Naive thymus-derived CD4-positive, alpha-beta T cell (primary cell): ENCODE results near the gene PTGFRN. TPM values are rescaled to one million over a fixed set of nuclear protein-coding genes. Genes with fewer than 3 reads are reported as not detected.

ENCODE experiments used
- ATAC-seq: fragments of 150-1000 bp; cut with Tn5 transposase; 2 replicates; pipeline ENCODE4 v1.10.0; 2021; ENCODE audit warnings: mild to moderate bottlenecking, moderate library complexity
- CTCF ChIA-PET: fragments of 350-600 bp; sonication (Branson Sonifier 250); formaldehyde crosslinking; loops from one replicate; lab custom pipeline; 2021; ENCODE audit warnings: antibody characterized with exemption; lab: Charles Lee
- POLR2A ChIA-PET: fragments of 350-600 bp; sonication (Branson Sonifier 250); formaldehyde crosslinking; loops from one replicate; lab custom pipeline; 2021; ENCODE audit warnings: antibody characterized with exemption, inconsistent platforms; lab: Charles Lee
- DNase-seq, 9 donors: peaks; one replicate each; pipeline versions ENCODE4 v3.0.0 to v3.0.0-alpha.2; 2020 to 2022; ENCODE audit warnings: mixed read lengths in 1 of 9
- H3K27ac ChIP-seq: one replicate; pipeline ENCODE4 v1.7.0; 2013; ENCODE audit warnings: mild to moderate bottlenecking, low read depth, low read length, moderate library complexity
- H3K27me3 ChIP-seq, 2 donors: one replicate each; pipeline ENCODE4 v1.7.0; 2013; ENCODE audit warnings: low read length in 2 of 2, mild to moderate bottlenecking in 2 of 2, moderate library complexity in 2 of 2; ENCODE audit not compliant: control insufficient read depth in 2 of 2, insufficient read depth in 2 of 2
- H3K36me3 ChIP-seq, 3 experiments: 1 replicate in 2 of 3; 2 replicates in 1 of 3; pipeline ENCODE4 v1.7.0; 2013; ENCODE audit warnings: low read length in 3 of 3, mild to moderate bottlenecking in 3 of 3, moderate library complexity in 1 of 3; ENCODE audit not compliant: insufficient read depth in 3 of 3, control insufficient read depth in 2 of 3
- H3K4me1 ChIP-seq, 2 donors: one replicate each; pipeline ENCODE4 v1.7.0; 2013; ENCODE audit warnings: low read length in 2 of 2, mild to moderate bottlenecking in 2 of 2, moderate library complexity in 1 of 2; ENCODE audit not compliant: control insufficient read depth in 2 of 2, insufficient read depth in 2 of 2
- H3K4me3 ChIP-seq: 2 replicates; pipeline ENCODE4 v1.7.0; 2013; ENCODE audit warnings: mild to moderate bottlenecking, low read length
- H3K9me3 ChIP-seq, 3 experiments: 1 replicate in 2 of 3; 2 replicates in 1 of 3; pipeline ENCODE4 v1.7.0; 2013; ENCODE audit warnings: low read length in 3 of 3; ENCODE audit not compliant: control insufficient read depth in 2 of 3
- H3K27ac Mint-ChIP-seq, 9 donors: one replicate each; pipeline ENCODE4 v1.8.0; 2020 to 2022; ENCODE audit warnings: mixed read lengths in 9 of 9, mild to moderate bottlenecking in 8 of 9, moderate library complexity in 5 of 9, inconsistent platforms in 2 of 9
- H3K27me3 Mint-ChIP-seq, 5 donors: one replicate each; pipeline ENCODE4 v1.8.0; 2021 to 2022; ENCODE audit warnings: mixed read lengths in 5 of 5, mild to moderate bottlenecking in 1 of 5
- H3K36me3 Mint-ChIP-seq, 5 donors: one replicate each; pipeline ENCODE4 v1.8.0; 2020 to 2022; ENCODE audit warnings: mixed read lengths in 5 of 5, mild to moderate bottlenecking in 3 of 5, inconsistent platforms in 1 of 5
- H3K4me1 Mint-ChIP-seq, 7 donors: one replicate each; pipeline ENCODE4 v1.8.0; 2020 to 2022; ENCODE audit warnings: mixed read lengths in 7 of 7, mild to moderate bottlenecking in 3 of 7, inconsistent platforms in 1 of 7
- H3K4me3 Mint-ChIP-seq, 10 donors: one replicate each; pipeline ENCODE4 v1.8.0; 2020 to 2022; ENCODE audit warnings: mild to moderate bottlenecking in 10 of 10, mixed read lengths in 10 of 10, moderate library complexity in 6 of 10, inconsistent platforms in 2 of 10
- H3K9me3 Mint-ChIP-seq, 11 donors: one replicate each; pipeline ENCODE4 v1.8.0; 2020 to 2022; ENCODE audit warnings: mixed read lengths in 11 of 11, mild to moderate bottlenecking in 4 of 11, inconsistent platforms in 1 of 11, moderate library complexity in 1 of 11
- intact Hi-C, 2 donors: fragments of 100-400 bp; cut with micrococcal nuclease; formaldehyde crosslinking; loops; one replicate each; pipeline ENCODE4 v1.15.1; 2023
- polyA plus RNA-seq, 2 donors: library from polyadenylated mRNA; unstranded; fragments of 300-500 nt; fragmentation: Illumina TruSeq; gene quantifications; one replicate each; pipeline ENCODE4 v1.2.3, GENCODE V29; 2021
- total RNA-seq, 6 experiments: library from RNA in 5 of 6; stranded (reverse) in 5 of 6; gene quantifications; 1 replicate in 5 of 6; 2 replicates in 1 of 6; pipeline ENCODE4 v1.2.3 and lab custom pipeline; 2021 to 2026

Gene PTGFRN
- total and polyA plus RNA-seq, 7 experiments from 2014 or later = 0.22 to 5.6 (median 1.2) TPM

- peak overlapping the region; percentile 63 for H3K4me3 ChIP-seq
- peak overlapping the region; percentile 81 for H3K27ac ChIP-seq
- H3K36me3 ChIP-seq = no peaks in the 10 kb centered on the region
- Mint-ChIP-seq H3K4me3 (peak overlapping the region; percentile 84 to 94 (median 86)), H3K27ac (peak overlapping the region; percentile 93 to 100 (median 98)), H3K4me1 (peaks cover 21 to 80% (median 68%) of the 10 kb centered on the region in 7 donors), H3K36me3 (peaks cover 0 to 6% (median 0%) of the 10 kb centered on the region in 5 donors), H3K27me3 (no peaks in the 10 kb centered on the region), H3K9me3 (no peaks in the 10 kb centered on the region)
- ATAC-seq (peak; percentile 54), DNase-seq (peak in 8 of 9 donors; percentile 36 to 56 (median 48))
- H3K9me3 ChIP-seq = no peaks in the 10 kb centered on the region
- H3K4me1 ChIP-seq = peaks cover 6 to 44% of the 10 kb centered on the region in 2 donors
- no peaks in the 10 kb centered on the region for H3K27me3 ChIP-seq
- POLR2A ChIA-PET = interaction anchor here (0.7 to 5.6 kb wide), 33 partner anchors 9 to 672 kb away, joined by 3 to 75 read pairs (median 5); partner anchors contain the start of genes CD101, CD2 and TTF2
- intact Hi-C loops = loop anchor here (1.0 to 10.0 kb wide), 18 partner anchors 14 to 264 kb away; partner anchors contain the start of genes CD101 (in 2 of the 2), CD2 (in 1 of the 2), TRIM45 (in 1 of the 2) and TTF2 (in 1 of the 2)
- CTCF ChIA-PET = interaction anchor here (0.5 to 3.1 kb wide), 15 partner anchors 14 to 248 kb away, joined by 3 to 17 read pairs (median 4); partner anchors contain the start of gene CD2
Observed at GRCh38 chr1:116986421-116987255, 76.9 kb downstream of the PTGFRN start.

DNA sequence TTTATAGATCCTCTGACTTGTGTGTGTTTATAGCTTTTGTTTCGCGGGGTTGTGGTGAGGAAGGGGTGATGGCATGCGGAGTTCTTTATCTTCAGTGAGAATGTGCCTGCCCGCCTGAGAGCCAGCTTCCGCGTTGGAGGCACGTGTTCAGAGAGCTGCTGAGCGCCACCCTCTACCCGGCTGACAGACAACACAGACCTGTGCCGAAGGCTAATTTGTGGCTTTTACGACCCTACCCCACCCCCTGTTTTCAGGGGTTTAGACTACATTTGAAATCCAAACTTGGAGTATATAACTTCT is 77.5 kb downstream of the PTGFRN start:
- POLR2A ChIA-PET = interaction anchor here (0.7 to 5.6 kb wide), 30 partner anchors 9 to 671 kb away, joined by 3 to 75 read pairs (median 5); partner anchors contain the start of genes CD101, CD2 and TTF2
- peak overlapping the region; percentile 93 to 100 (median 98) for H3K27ac Mint-ChIP-seq

GRCh38 chr1:116988248-116988647 is 78.5 kb downstream of the PTGFRN start:
- Histone ChIP-seq H3K27me3 (no peaks in the 10 kb centered on the region), H3K4me3 (no peak overlapping the region), H3K4me1 (peaks cover 6 to 54% of the 10 kb centered on the region in 2 donors), H3K27ac (peak overlapping the region; percentile 81), H3K36me3 (no peaks in the 10 kb centered on the region), H3K9me3 (no peaks in the 10 kb centered on the region)
- Mint-ChIP-seq H3K27me3 (no peaks in the 10 kb centered on the region), H3K36me3 (peaks cover 0 to 12% (median 0%) of the 10 kb centered on the region in 5 donors), H3K27ac (peak overlapping the region in 8 of 9 donors; percentile 95 to 100 (median 98)), H3K4me3 (peak overlapping the region in 9 of 10 donors; percentile 11 to 89 (median 32)), H3K9me3 (no peaks in the 10 kb centered on the region), H3K4me1 (peaks cover 25 to 93% (median 82%) of the 10 kb centered on the region in 7 donors)
- intact Hi-C loops = loop anchor here in 1 of 2 donors (5.0 to 10.0 kb wide), 3 partner anchors 137 to 266 kb away; partner anchors contain the start of genes CD2 and TRIM45
- ChIA-PET CTCF (interaction anchor here (1.4 to 3.1 kb wide), 2 partner anchors 173 to 250 kb away, joined by 3 to 17 read pairs; no protein-coding TSS in a partner anchor), POLR2A (interaction anchor here (1.1 to 5.6 kb wide), 6 partner anchors 9 to 219 kb away, joined by 4 to 75 read pairs (median 18); no protein-coding TSS in a partner anchor)
- no peak for DNase-seq
- no peak for ATAC-seq

More for the DNA sequence above, 77.5 kb downstream of the PTGFRN start:
- H3K27me3 Mint-ChIP-seq = no peaks in the 10 kb centered on the region
- H3K4me1 Mint-ChIP-seq = peaks cover 25 to 86% (median 73%) of the 10 kb centered on the region in 7 donors
- H3K9me3 ChIP-seq = no peaks in the 10 kb centered on the region
- CTCF ChIA-PET = interaction anchor here (0.9 to 3.1 kb wide), 11 partner anchors 13 to 249 kb away, joined by 3 to 17 read pairs (median 4); partner anchors contain the start of gene CD2
- peak overlapping the region; percentile 63 for H3K4me3 ChIP-seq
- DNase-seq = peak; percentile 40 to 85 (median 80)
- H3K36me3 ChIP-seq = no peaks in the 10 kb centered on the region
- H3K4me3 Mint-ChIP-seq = peak overlapping the region; percentile 84 to 94 (median 86)
- H3K27ac ChIP-seq = peak overlapping the region; percentile 81
- H3K4me1 ChIP-seq = peaks cover 6 to 50% of the 10 kb centered on the region in 2 donors
- intact Hi-C loops = loop anchor here (1.0 to 10.0 kb wide), 18 partner anchors 14 to 265 kb away; partner anchors contain the start of genes CD101 (in 2 of the 2), CD2 (in 1 of the 2), TRIM45 (in 1 of the 2) and TTF2 (in 1 of the 2)
- no peaks in the 10 kb centered on the region for H3K9me3 Mint-ChIP-seq
- peaks cover 0 to 6% (median 0%) of the 10 kb centered on the region in 5 donors for H3K36me3 Mint-ChIP-seq
- H3K27me3 ChIP-seq = no peaks in the 10 kb centered on the region
- peak; percentile 91 for ATAC-seq

DNA sequence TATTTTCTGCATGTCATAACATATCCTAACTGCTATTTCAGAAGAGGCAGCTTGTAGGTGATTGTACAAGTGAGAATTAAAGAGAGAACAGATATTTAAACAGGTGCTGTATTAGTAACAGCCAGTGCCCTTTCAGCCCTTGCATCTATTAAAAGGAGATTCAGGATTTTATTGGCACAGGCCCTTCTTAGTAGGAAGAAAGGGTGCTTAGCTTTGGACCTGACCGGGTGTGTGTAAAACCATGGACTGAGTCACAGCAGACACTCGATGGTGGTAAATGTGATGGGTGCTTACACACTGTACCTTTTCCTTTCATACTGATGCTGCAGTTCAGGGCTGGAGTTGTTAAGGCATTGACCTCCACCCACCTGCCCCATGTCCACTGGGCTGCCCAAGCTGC is 79.2 kb downstream of the PTGFRN start:
- H3K27me3 Mint-ChIP-seq = no peaks in the 10 kb centered on the region
- ATAC-seq (no peak), DNase-seq (no peak)
- H3K27ac ChIP-seq = no peak overlapping the region
- H3K36me3 Mint-ChIP-seq = peaks cover 0 to 16% (median 0%) of the 10 kb centered on the region in 5 donors
- peaks cover 6 to 54% of the 10 kb centered on the region in 2 donors for H3K4me1 ChIP-seq
- POLR2A ChIA-PET = interaction anchor here (1.1 to 5.6 kb wide), 4 partner anchors 9 to 61 kb away, joined by 4 to 75 read pairs (median 50); no protein-coding TSS in a partner anchor
- peak overlapping the region in 8 of 9 donors; percentile 95 to 100 (median 98) for H3K27ac Mint-ChIP-seq
- H3K9me3 Mint-ChIP-seq = peaks cover 0 to 4% (median 0%) of the 10 kb centered on the region in 11 donors
- CTCF ChIA-PET = interaction anchor here (1.4 kb wide), 1 partner anchor 173 kb away, joined by 3 read pairs; no protein-coding TSS in a partner anchor
- H3K27me3 ChIP-seq = no peaks in the 10 kb centered on the region
- peaks cover 24 to 88% (median 78%) of the 10 kb centered on the region in 7 donors for H3K4me1 Mint-ChIP-seq
- H3K4me3 Mint-ChIP-seq = peak overlapping the region in 2 of 10 donors; percentile 47 to 84
- H3K9me3 ChIP-seq = no peaks in the 10 kb centered on the region
- H3K4me3 ChIP-seq = no peak overlapping the region
- no peaks in the 10 kb centered on the region for H3K36me3 ChIP-seq
- intact Hi-C loops = loop anchor here in 1 of 2 donors (5.0 to 10.0 kb wide), 3 partner anchors 136 to 267 kb away; partner anchors contain the start of genes CD2 and TRIM45

DNA sequence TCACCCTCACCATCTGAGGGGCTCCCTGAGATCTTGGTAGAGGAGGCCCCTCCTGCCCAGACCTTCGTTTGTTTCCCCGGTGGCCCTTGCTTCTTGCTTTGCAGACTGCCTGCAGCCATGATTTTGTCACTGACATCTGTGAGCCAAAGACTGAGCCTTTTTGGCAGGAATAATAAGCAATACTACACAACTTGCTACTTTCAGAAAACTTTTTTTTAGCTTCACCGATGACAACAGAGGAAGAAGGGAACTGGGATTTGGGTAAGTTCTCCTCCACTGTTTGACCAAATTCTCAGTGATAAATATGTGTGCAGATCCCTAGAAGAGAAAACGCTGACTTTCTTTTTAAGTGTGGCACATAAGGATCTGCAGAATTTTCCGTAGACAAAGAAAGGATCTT is 80.1 kb downstream of the PTGFRN start:
- peak overlapping the region in 3 of 9 donors; percentile 14 to 99 (median 60) for H3K27ac Mint-ChIP-seq
- no peaks in the 10 kb centered on the region for H3K27me3 ChIP-seq
- DNase-seq (no peak), ATAC-seq (no peak)
- ChIA-PET CTCF (no interaction called here), POLR2A (interaction anchor here (0.8 to 5.6 kb wide), 2 partner anchors 20 to 174 kb away, joined by 3 to 73 read pairs; no protein-coding TSS in a partner anchor)
- no peak overlapping the region for H3K4me3 ChIP-seq
- peaks cover 22 to 78% (median 69%) of the 10 kb centered on the region in 7 donors for H3K4me1 Mint-ChIP-seq
- no peaks in the 10 kb centered on the region for H3K27me3 Mint-ChIP-seq
- peaks cover 0 to 14% (median 0%) of the 10 kb centered on the region in 5 donors for H3K36me3 Mint-ChIP-seq
- H3K9me3 Mint-ChIP-seq = peaks cover 0 to 4% (median 0%) of the 10 kb centered on the region in 11 donors
- intact Hi-C loops = loop anchor here in 1 of 2 donors (5.0 to 10.0 kb wide), 3 partner anchors 135 to 268 kb away; partner anchors contain the start of genes CD2 and TRIM45
- H3K36me3 ChIP-seq = no peaks in the 10 kb centered on the region
- peak overlapping the region in 2 of 10 donors; percentile 6 to 12 for H3K4me3 Mint-ChIP-seq
- no peak overlapping the region for H3K27ac ChIP-seq
- no peaks in the 10 kb centered on the region for H3K9me3 ChIP-seq
- H3K4me1 ChIP-seq = peaks cover 6 to 49% of the 10 kb centered on the region in 2 donors
